ENCODE data around the gene PTPN13.

PTPN13 gene

GRCh38 chr4:86730310-86730709, 136.2 kb downstream of the PTPN13 start:
- peak; percentile 2 for DNase-seq

DNA sequence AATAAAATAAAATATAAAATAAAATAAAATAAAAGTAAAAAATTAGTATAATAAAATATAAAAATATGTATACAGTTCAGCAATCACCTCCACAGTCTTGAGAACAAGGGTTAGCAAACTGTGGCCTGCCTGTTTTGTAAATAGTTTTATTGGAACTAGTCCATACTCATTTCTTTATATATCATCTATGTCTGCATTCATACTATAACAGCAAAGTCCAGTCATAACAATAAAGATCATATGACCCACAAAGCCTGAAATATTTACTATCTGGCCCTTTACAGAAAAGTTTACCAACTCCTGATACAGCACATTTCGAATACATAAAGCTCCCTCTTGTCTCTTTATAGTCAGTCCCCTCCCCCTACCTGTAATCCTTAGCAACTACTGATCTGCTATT, 143.1 kb downstream of the PTPN13 start:
- DNase-seq = no peak

DNA sequence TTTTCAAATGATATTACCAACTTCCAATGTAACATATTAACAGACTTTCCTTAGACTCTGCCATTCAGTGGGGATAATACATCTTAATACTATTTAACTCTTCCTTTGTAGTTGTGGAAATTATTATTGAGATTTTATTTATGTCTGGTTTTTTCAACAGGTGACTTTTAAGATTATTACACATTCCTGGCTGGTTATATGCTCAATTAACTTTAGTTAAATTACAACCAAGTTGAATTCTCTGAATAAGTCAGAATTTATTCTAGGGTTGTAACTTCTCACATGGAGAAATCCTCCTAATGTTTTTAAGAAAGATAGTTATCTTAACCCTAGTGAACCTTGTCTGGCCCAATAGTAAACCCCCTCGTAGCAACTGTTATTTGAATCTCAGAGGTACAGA, 147.7 kb downstream of the PTPN13 start:
- no peak for DNase-seq

DNA sequence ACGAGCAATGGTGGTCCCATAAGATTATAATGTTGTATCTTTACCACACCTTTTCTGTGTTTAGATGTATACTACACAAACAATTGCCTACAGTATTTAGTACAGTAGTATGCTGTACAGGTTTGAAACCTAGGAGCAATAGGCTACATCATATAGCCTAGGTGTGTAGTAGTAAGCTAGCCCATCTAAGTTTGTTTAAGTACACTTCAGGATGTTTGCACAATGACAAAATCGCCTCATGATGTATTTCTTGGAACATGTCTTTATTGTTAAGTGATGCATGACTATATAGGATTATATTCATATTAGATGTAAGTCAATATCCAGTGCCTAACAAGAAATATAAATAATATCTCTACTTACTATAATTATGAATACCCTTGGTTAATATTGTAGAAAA, 150.5 kb downstream of the PTPN13 start:
- DNase-seq = no peak

DNA sequence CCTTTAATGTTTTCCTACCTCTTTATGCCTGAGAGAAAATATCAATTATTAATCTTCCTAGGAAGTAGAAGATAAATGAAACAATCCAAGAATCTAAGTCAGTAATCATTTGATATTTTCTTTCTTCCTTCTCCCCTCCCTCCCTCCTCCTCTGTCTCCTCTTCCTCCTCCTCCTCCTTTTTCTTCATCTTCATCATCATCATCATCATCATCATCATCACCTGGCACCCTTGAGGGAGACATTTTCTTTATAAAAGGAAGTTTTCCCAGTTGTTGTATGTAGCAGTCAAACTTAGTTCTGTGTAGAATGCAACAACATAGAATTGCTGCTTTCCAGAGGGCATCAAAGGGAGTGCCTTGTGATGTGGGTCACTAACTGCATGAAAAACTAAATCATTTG, 155.0 kb downstream of the PTPN13 start:
- DNase-seq = no peak

- DNase-seq = no peak
These were observed 161.3 kb downstream of the PTPN13 start for GRCh38 chr4:86755388-86755787.

GRCh38 chr4:86757468-86757867, 163.4 kb downstream of the PTPN13 start:
- DNase-seq = no peak

DNA sequence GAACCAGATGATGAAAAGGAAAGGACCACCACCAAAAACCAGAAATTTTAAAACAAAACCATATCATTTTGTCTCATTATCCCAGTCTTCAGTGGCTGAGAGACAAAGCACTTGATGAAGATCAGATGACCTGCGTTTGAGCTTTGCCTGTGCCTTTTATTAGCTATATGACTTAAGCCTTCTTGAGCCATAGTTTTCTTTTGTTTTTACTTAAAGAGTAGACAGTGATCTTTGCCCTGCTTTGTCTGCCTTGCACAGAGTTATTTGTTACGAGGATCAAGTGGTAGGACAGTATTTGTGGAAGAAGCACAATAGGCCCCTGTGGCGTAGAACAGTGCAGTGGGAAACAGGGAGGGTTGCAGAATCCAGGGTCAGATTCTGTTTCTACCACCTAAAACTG, 165.2 kb downstream of the PTPN13 start:
- DNase-seq = no peak

DNA sequence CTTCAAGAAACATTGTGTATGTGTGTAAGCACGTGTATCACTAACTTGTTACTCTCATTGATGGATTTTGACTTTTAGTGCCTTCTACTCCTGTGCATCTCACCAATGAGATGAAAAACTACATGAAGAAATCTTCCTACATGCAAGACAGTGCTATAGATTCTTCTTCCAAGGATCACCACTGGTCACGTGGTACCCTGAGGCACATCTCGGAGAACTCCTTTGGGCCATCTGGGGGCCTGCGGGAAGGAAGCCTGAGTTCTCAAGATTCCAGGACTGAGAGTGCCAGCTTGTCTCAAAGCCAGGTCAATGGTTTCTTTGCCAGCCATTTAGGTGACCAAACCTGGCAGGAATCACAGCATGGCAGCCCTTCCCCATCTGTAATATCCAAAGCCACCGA, 168.5 kb downstream of the PTPN13 start:
- no peak for DNase-seq

DNA sequence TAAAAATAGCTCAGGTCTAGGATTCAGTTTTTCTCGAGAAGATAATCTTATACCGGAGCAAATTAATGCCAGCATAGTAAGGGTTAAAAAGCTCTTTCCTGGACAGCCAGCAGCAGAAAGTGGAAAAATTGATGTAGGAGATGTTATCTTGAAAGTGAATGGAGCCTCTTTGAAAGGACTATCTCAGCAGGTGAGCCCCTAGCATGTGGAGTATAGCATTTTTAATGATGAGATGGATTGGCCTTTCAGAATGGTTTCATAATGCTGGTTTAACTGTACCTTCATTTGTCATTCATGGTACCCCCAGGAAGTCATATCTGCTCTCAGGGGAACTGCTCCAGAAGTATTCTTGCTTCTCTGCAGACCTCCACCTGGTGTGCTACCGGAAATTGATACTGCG, 175.7 kb downstream of the PTPN13 start:
- no peak for DNase-seq

DNA sequence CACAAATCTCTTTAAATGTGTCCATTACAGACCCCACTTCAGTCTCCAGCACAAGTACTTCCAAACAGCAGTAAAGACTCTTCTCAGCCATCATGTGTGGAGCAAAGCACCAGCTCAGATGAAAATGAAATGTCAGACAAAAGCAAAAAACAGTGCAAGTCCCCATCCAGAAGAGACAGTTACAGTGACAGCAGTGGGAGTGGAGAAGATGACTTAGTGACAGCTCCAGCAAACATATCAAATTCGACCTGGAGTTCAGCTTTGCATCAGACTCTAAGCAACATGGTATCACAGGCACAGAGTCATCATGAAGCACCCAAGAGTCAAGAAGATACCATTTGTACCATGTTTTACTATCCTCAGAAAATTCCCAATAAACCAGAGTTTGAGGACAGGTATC, 177.0 kb downstream of the PTPN13 start:
- DNase-seq = no peak

DNA sequence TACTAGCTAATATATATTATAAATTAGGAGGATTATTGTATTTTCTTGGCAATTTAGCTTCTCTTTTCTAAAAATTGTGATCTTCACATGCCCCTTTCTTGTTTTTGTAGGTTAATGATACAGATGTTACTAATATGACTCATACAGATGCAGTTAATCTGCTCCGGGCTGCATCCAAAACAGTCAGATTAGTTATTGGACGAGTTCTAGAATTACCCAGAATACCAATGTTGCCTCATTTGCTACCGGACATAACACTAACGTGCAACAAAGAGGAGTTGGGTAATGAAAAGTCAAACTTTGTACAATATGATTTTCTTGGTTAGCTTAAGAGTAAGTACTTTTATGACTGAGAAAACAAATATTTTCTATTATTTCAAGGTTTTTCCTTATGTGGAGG, 180.9 kb downstream of the PTPN13 start:
- no peak for DNase-seq

- no peak for DNase-seq
These were observed 184.1 kb downstream of the PTPN13 start for GRCh38 chr4:86778175-86778574.

GRCh38 chr4:86788826-86789225, 194.7 kb downstream of the PTPN13 start:
- DNase-seq = no peak

DNA sequence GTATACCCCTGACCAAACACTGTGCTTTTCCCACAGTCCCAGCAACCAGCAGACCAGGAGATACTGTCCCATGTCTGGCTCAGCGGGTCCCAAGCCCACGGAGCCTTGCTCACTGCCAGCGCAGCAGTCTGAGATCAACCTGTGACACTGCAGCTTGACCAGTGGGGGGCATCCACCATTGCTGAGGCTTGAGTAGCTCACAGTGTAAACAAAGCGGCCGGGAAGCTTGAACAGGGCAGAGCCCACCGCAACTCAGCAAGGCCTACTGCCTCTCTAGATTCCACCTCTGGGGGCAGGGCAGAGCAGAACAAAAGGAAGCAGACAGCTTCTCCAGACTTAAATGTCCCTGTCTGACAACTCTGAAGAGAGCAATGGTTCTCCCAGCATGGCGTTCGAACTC, 197.0 kb downstream of the PTPN13 start:
- no peak for DNase-seq

- no peak for DNase-seq
These were observed 215.7 kb downstream of the PTPN13 start for GRCh38 chr4:86809809-86810208.

- DNase-seq = no peak
These were observed 216.7 kb downstream of the PTPN13 start for GRCh38 chr4:86810847-86811246.

GRCh38 chr4:86815653-86816052, 221.5 kb downstream of the PTPN13 start:
- no peak for DNase-seq

DNA sequence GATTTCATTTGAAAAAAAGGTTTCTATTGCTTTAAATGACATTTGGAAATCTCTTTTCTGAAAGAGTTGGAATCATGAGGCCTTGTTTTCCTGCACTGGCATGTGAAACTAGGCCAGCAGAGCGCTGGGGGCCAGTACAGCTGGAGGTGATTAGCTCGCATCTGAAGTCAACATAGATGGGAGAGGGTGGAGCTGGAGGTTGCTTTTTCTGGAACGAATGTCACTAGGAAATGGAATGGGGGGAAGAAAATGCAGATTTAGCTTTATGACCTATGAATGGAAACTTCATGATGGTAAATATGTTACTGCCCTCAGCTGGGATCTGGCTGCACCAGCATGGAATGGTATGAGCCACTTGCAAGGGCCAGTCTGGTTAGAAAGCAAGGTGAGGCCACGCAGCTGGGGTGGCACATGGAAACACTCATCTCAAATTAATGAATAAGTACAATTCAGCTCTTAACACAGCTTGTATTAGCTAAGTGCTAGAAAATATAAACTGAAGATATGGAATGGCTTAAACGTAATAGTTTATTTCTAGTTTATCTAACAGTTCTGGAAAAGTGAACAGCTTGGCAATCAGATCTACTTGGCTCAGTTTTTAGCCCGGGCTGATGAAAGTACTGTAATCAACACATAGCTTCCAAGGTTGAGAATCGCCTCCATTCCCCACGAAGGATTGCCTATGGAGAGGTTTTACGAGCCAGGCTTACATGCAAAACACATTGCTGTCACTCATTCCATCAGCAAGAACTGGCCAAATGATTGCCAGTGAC, 222.6 kb downstream of the PTPN13 start:
- no peak for DNase-seq

GRCh38 chr4:86818211-86818610, 224.1 kb downstream of the PTPN13 start:
- no peak for DNase-seq

- no peak for DNase-seq
These were observed 224.7 kb downstream of the PTPN13 start for GRCh38 chr4:86818841-86819240.

DNA sequence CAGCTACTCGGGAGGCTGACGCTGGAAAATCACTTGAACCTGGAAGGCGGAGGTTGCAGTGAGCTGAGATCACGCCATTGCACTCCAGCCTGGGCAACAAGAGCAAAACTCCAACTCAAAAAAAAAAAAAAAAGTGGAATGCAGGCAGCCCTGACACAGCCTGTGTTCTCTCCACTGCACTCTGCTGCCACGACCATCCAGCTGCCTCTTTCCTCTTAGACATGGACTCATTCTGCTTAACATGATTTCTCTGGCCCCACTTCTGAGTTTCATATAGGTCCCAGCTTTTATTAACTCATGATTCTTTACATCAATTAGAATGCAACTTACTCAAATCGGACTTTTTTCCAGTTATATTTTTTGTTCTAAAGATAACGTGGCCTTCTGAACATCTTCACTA, 225.4 kb downstream of the PTPN13 start:
- DNase-seq = no peak

DNA sequence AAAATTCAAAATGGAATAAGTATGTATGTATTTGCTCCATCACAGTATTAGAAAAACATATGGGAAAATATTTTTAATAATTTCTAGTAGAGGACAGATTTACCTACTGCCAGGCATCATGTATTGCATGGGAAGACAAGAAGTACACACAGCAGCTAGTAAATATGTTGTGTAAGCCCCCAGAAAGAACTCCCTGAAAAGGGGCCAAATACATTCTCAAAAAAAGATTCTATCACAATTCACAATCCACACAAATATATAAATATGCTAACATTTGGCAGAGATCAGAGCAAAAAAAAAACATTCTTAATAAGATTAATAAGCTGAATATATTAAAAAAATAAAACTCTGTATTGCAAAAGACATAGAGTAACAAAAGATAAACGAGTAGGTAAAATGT, 227.0 kb downstream of the PTPN13 start:
- no peak for DNase-seq

DNA sequence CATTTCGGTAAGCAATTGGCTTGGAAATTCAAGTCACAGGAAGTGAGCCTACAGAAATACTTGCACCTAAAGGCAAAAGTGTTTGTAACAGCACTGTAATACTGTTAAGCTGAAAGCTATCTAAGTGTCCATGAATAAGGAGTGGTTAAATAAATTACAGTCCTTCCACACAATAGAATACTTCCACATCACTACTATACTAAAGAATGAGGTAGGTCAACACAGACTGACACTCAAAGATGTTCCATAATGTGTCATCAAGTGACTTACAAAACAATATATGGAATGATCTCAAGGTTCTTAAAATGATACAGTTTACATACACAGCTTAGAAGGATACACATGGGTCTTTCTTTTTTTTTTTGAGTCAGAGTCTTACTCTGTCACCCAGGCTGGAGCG, 228.0 kb downstream of the PTPN13 start:
- DNase-seq = no peak

- no peak for DNase-seq
These were observed 231.4 kb downstream of the PTPN13 start for GRCh38 chr4:86825511-86825910.
